Right cardiac atrium (tissue), 5 donors: ENCODE measurements around the gene RNU7-1. TPM values are rescaled to one million over a fixed set of nuclear protein-coding genes. Genes with fewer than 3 reads are reported as not detected.

Experiments
- ATAC-seq, 2 donors: fragments of 200-7000 bp; cut with Tn5 transposase; one replicate each; pipeline versions ENCODE4 v1.8.0 to v1.9.1; 2020; ENCODE audit warnings: moderate library complexity in 2 of 2, mild to moderate bottlenecking in 1 of 2
- DNase-seq, 3 donors: peaks; one replicate each; pipeline ENCODE4 v3.0.0-alpha.2; 2020
- H3K27ac ChIP-seq: one replicate; pipeline ENCODE4 v1.5.1; 2013; ENCODE audit warnings: mild to moderate bottlenecking, low read length, control low read depth, moderate library complexity
- H3K27me3 ChIP-seq: one replicate; pipeline ENCODE4 v1.6.1; 2013; ENCODE audit not compliant: control insufficient read depth, insufficient read depth
- H3K4me1 ChIP-seq: one replicate; pipeline ENCODE4 v1.6.1; 2013; ENCODE audit warnings: low read length; ENCODE audit not compliant: control insufficient read depth, insufficient read depth
- H3K4me3 ChIP-seq: one replicate; pipeline ENCODE4 v1.5.1; 2013; ENCODE audit warnings: low read length, control low read depth
- H3K9me3 ChIP-seq: one replicate; pipeline ENCODE4 v1.6.1; 2013; ENCODE audit warnings: low read length; ENCODE audit not compliant: control insufficient read depth
- WGBS: extraction: QIAGEN DNeasy Blood & Tissue Kit; methylation state at CpG from one replicate; pipeline ENCODE4 v1.1.7; 2013; 5-methylcytosine and 5-hydroxymethylcytosine counted together
- intact Hi-C, 4 donors: fragments of 100-400 bp; cut with DNase I; formaldehyde crosslinking; loops; one replicate each; pipeline versions ENCODE4 v1.11.0 to v1.14.0; 2022 to 2023
- polyA plus RNA-seq: library from polyadenylated mRNA; stranded (reverse); fragments of 200-250 nt; gene quantifications from one replicate; pipeline ENCODE4 v1.2.3, GENCODE V29; 2013
- total RNA-seq, 4 donors: library from RNA; stranded (reverse); fragmentation: NEBNext Ultra II Directional; extraction: Animal tissue kit (Norgen Biotek cat#: 25700); gene quantifications; one replicate each; pipeline ENCODE4 v1.2.1, GENCODE V29; 2021
- donor health status: healthy with polysubstance abuse.
- donor health status: DM: no; HTN: yes; CAD: no.
- donor health status: DM: no; HTN: no; CAD: no.
- donor health status: DM: no; HTN: yes; CAD: no; lungs with severe emphysema.
- donor health status: DM: yes; HTN: yes; CAD: no.

RNU7-1 gene
- total and polyA plus RNA-seq, 5 donors = not detected

- 40% methylated on average over 7 of the region's 7 CpGs for WGBS
Observed at GRCh38 chr12:6929466-6930452, 13.9 kb upstream of the RNU7-1 start.

GRCh38 chr12:6932766-6933165 is 10.8 kb upstream of the RNU7-1 start:
- 42% methylated on average over 1 of the region's 1 CpG for WGBS
- no peaks in the 10 kb centered on the region for H3K27me3 ChIP-seq
- intact Hi-C loops = no loop called here
- no peak overlapping the region for H3K27ac ChIP-seq
- DNase-seq (no peak), ATAC-seq (no peak)
- H3K9me3 ChIP-seq = no peaks in the 10 kb centered on the region
- H3K4me3 ChIP-seq = no peak overlapping the region
- peaks cover 13% of the 10 kb centered on the region for H3K4me1 ChIP-seq

More at GRCh38 chr12:6929466-6930452, 13.9 kb upstream of the RNU7-1 start:
- no peaks in the 10 kb centered on the region for H3K9me3 ChIP-seq
- peak overlapping the region; percentile 99 for H3K4me3 ChIP-seq
- H3K27ac ChIP-seq = peak overlapping the region; percentile 49
- intact Hi-C loops = no loop called here
- DNase-seq (peak in 2 of 3 donors; percentile 39), ATAC-seq (no peak)
- peaks cover 18% of the 10 kb centered on the region for H3K4me1 ChIP-seq
- H3K27me3 ChIP-seq = no peaks in the 10 kb centered on the region

DNA sequence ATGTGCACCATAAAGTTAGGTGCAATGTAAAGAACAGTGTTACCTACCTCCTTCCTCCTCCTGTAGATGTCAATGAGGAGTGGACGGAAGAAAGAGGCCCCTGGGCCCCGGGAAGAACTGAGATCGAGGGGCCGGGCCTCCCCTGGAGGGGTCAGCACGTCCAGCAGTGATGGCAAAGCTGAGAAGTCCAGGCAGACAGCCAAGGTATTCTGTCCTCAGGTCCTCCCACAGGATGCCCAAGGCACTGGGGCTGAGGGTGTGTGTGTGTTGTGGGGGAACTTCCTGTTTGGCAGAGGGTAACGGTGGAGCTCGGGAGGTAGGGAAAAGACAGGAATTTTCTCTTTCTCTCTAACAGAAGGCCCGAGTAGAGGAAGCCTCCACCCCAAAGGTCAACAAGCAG is 9.5 kb upstream of the RNU7-1 start:
- DNase-seq = peak; percentile 72 to 83 (median 81)
- Histone ChIP-seq H3K27ac (peak overlapping the region; percentile 73), H3K27me3 (no peaks in the 10 kb centered on the region), H3K4me3 (no peak overlapping the region), H3K9me3 (no peaks in the 10 kb centered on the region), H3K4me1 (peaks cover 15% of the 10 kb centered on the region)
- intact Hi-C loops = no loop called here
- ATAC-seq = peak; percentile 3 to 45
- 18% methylated on average over 8 of the region's 8 CpGs for WGBS

GRCh38 chr12:6935371-6936193 is 8.0 kb upstream of the RNU7-1 start:
- no peaks in the 10 kb centered on the region for H3K27me3 ChIP-seq
- DNase-seq = peak; percentile 31 to 62 (median 61)
- no peak overlapping the region for H3K27ac ChIP-seq
- peaks cover 5% of the 10 kb centered on the region for H3K4me1 ChIP-seq
- WGBS = 43% methylated on average over 14 of the region's 14 CpGs
- no peaks in the 10 kb centered on the region for H3K9me3 ChIP-seq
- no peak overlapping the region for H3K4me3 ChIP-seq
- ATAC-seq = no peak
- intact Hi-C loops = no loop called here

DNA sequence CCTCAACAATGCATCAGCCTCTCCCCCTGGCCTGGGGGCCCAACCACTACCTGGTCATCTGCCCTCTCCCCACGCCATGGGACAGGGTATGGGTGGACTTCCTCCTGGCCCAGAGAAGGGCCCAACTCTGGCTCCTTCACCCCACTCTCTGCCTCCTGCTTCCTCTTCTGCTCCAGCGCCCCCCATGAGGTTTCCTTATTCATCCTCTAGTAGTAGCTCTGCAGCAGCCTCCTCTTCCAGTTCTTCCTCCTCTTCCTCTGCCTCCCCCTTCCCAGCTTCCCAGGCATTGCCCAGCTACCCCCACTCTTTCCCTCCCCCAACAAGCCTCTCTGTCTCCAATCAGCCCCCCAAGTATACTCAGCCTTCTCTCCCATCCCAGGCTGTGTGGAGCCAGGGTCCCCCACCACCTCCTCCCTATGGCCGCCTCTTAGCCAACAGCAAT is 7.4 kb upstream of the RNU7-1 start:
- peak in 1 of 3 donors; percentile 25 for DNase-seq
- WGBS = 81% methylated on average over 3 of the region's 3 CpGs
- Histone ChIP-seq H3K4me3 (no peak overlapping the region), H3K27me3 (no peaks in the 10 kb centered on the region), H3K4me1 (peaks cover 5% of the 10 kb centered on the region), H3K27ac (no peak overlapping the region), H3K9me3 (no peaks in the 10 kb centered on the region)
- intact Hi-C loops = no loop called here
- ATAC-seq = no peak

- intact Hi-C loops = no loop called here
- Histone ChIP-seq H3K4me3 (peak overlapping the region; percentile 32), H3K27ac (peak overlapping the region; percentile 77), H3K9me3 (no peaks in the 10 kb centered on the region), H3K4me1 (peaks cover 5% of the 10 kb centered on the region), H3K27me3 (no peaks in the 10 kb centered on the region)
- 29% methylated on average over 36 of the region's 36 CpGs for WGBS
- peak; percentile 8 for ATAC-seq
- peak; percentile 50 to 81 (median 68) for DNase-seq
Observed at GRCh38 chr12:6936636-6937480, 6.8 kb upstream of the RNU7-1 start.

- ATAC-seq (peak; percentile 86 to 90), DNase-seq (peak; percentile 95 to 97 (median 97))
- H3K4me3 ChIP-seq = peak overlapping the region; percentile 32
- intact Hi-C loops = loop anchor here in 1 of 4 donors (2.0 kb wide), 1 partner anchor 69 kb away; no protein-coding TSS in a partner anchor
- peaks cover 5% of the 10 kb centered on the region for H3K4me1 ChIP-seq
- under 1% methylated on average over 80 of the region's 80 CpGs for WGBS
- H3K27ac ChIP-seq = peak overlapping the region; percentile 77
- H3K27me3 ChIP-seq = no peaks in the 10 kb centered on the region
- H3K9me3 ChIP-seq = no peaks in the 10 kb centered on the region
Observed at GRCh38 chr12:6937481-6938352, 5.9 kb upstream of the RNU7-1 start.

GRCh38 chr12:6938353-6939190 is 5.0 kb upstream of the RNU7-1 start:
- peaks cover 5% of the 10 kb centered on the region for H3K4me1 ChIP-seq
- peak; percentile 46 to 77 (median 74) for DNase-seq
- intact Hi-C loops = loop anchor here in 1 of 4 donors (2.0 kb wide), 1 partner anchor 70 kb away; no protein-coding TSS in a partner anchor
- H3K27me3 ChIP-seq = no peaks in the 10 kb centered on the region
- WGBS = 77% methylated on average over 32 of the region's 32 CpGs
- no peaks in the 10 kb centered on the region for H3K9me3 ChIP-seq
- ATAC-seq = peak; percentile 0 to 4
- no peak overlapping the region for H3K4me3 ChIP-seq
- H3K27ac ChIP-seq = peak overlapping the region; percentile 26

- Histone ChIP-seq H3K27ac (no peak overlapping the region), H3K27me3 (no peaks in the 10 kb centered on the region), H3K4me1 (peaks cover 2% of the 10 kb centered on the region), H3K4me3 (no peak overlapping the region), H3K9me3 (no peaks in the 10 kb centered on the region)
- intact Hi-C loops = loop anchor here in 1 of 4 donors (2.0 kb wide), 1 partner anchor 70 kb away; no protein-coding TSS in a partner anchor
- DNase-seq = no peak
- 76% methylated on average over 2 of the region's 2 CpGs for whole genome bisulfite sequencing
- ATAC-seq = no peak
Observed at GRCh38 chr12:6939191-6939540, 4.5 kb upstream of the RNU7-1 start.
